ENCODE measurements around the gene ATF4. TPM values are rescaled to one million over a fixed set of nuclear protein-coding genes. Genes with fewer than 3 reads are reported as not detected.

ATF4 gene
- total and polyA plus RNA-seq, 2 of the 13 experiments (the other 11 are each of a cell fraction or from before 2014, with no cell fraction given), result 486 to 1,297 TPM

- TF ChIP-seq ZSCAN30 (CRISPR knock-in tag; IDR thresholded peaks at IDR 0.05) (no peak), ZNF773 (CRISPR knock-in tag; IDR thresholded peaks at IDR 0.05; ENCODE audit: borderline replicate concordance) (no peak), NFE2L2 (IDR thresholded peaks at IDR 0.05; ENCODE audit: low read length) (no peak), ZNF879 (CRISPR knock-in tag; IDR thresholded peaks at IDR 0.05) (no peak), ZNF552 (CRISPR knock-in tag; IDR thresholded peaks at IDR 0.05; ENCODE audit: borderline replicate concordance) (no peak), ZNF333 (CRISPR knock-in tag; IDR thresholded peaks at IDR 0.05; ENCODE audit: borderline replicate concordance) (peak; percentile 40; the same call in 1 of the 2 replicates), ATF1 (CRISPR knock-in tag; IDR thresholded peaks at IDR 0.05) (no peak), ZBTB39 (CRISPR knock-in tag; IDR thresholded peaks at IDR 0.05) (no peak), POGZ (CRISPR knock-in tag; IDR thresholded peaks at IDR 0.05) (peak; percentile 51; the same call in 1 of the 2 replicates), JUNB (CRISPR knock-in tag; IDR thresholded peaks at IDR 0.05; ENCODE audit: borderline replicate concordance) (no peak), ZBTB2 (CRISPR knock-in tag; IDR thresholded peaks at IDR 0.05; ENCODE audit: low read depth) (peak; percentile 56; the same call in 1 of the 2 replicates), NFAT5 (CRISPR knock-in tag; IDR thresholded peaks at IDR 0.05) (no peak), ZSCAN21 (CRISPR knock-in tag; IDR thresholded peaks at IDR 0.05; ENCODE audit: borderline replicate concordance) (no peak; the same call in 1 of the 2 replicates), HBP1 (CRISPR knock-in tag; IDR thresholded peaks at IDR 0.05; ENCODE audit: low read depth) (0 out of 2 replicates have a peak, but pooled peaks have one; percentile 60), ZSCAN22 (CRISPR knock-in tag; IDR thresholded peaks at IDR 0.05) (no peak), PATZ1 (CRISPR knock-in tag; IDR thresholded peaks at IDR 0.05) (peak; percentile 74), ZNF367 (CRISPR knock-in tag; IDR thresholded peaks at IDR 0.05; ENCODE audit: borderline replicate concordance) (no peak)
Observed at GRCh38 chr22:39502109-39502788, 18.1 kb upstream of the ATF4 start, which contains the start of gene MIEF1 (continued).

Data from HepG2 (cell line).